GM19099 (cell line): ENCODE data around the gene CCDC102A.
A peak's percentile ranks its signal among the peaks of the same experiment; 100 is the strongest.

Experiments
- POLR2A ChIP-seq: IDR thresholded peaks from 3 replicates; pipeline ENCODE4 v1.6.1; 2011; ENCODE audit warnings: low read depth; ENCODE audit not compliant: insufficient read length; ENCODE audit errors: extremely low read depth

The CCDC102A gene

DNA sequence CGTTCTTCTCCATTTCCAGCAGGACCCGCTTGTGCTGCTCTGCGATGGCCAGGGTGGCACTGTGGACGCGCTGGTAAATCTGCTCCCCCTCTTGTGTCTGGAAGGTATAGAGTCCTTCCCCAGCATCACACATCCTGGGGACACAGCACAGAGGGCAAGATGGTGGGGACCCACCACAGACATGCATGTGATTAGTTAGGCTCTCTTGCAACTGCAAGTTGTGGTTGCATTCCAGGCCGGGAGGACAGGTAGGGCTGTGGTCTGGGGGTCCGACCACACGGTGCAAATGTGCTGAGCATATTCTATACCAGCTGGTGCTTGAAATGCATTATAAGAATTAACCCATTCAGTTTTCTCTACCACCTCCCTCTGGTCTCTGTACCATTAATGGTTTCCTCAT is 62.5 kb downstream of the CCDC102A start:
- TF ChIP-seq POLR2A, result no peak

DNA sequence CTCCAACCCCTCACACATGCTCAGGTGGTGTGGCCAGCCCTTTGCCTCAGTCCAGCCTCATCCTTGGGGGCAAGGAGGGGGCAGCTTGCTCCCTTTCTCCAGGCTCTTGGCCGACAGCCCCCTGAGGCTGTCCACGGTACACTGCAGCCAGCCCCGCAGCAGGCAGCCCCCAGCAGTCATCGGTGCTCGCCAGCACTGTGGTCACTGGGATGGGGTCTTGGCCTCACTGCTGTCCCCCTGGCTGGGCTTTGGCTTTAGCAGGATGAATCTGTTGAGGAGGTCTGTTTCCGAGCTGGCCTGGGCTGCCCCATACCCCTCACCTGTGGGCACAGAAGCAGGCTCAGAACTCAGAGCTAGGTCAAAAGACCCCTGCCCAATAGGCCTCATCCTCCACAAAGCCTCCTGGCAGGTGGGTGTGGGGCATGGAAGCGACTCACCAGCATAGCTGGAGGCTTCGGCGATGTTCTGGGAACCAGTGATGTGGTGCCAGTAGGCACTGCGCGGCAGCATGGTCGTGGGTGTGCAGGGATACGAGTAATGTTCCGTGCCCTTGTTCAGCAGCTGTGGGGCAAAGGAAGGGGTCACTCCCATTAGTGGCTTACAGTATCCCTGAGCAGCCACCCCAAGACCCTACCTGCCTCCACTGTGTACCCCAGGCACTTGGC is 63.1 kb downstream of the CCDC102A start:
- no peak for TF ChIP-seq POLR2A

DNA sequence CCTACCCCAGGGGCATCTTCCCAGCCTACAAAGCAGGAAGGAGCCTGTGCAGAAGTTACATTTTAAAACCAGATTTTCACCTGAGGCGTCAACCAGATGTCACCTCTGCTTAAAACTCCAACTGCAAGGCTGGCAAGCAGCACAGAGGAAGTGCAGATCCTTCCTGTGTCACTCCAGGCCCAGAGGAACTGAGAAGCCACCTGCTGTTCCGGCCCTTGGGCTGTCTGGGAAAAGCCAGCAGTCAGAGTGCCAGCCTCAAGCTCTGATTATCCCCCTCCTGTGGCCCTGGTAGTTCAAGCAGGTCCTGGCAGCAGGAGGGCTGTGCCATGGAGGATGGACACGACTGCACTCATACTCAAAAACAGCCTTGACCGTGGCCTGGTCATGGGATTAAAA is 63.7 kb downstream of the CCDC102A start:
- no peak for TF ChIP-seq POLR2A

DNA sequence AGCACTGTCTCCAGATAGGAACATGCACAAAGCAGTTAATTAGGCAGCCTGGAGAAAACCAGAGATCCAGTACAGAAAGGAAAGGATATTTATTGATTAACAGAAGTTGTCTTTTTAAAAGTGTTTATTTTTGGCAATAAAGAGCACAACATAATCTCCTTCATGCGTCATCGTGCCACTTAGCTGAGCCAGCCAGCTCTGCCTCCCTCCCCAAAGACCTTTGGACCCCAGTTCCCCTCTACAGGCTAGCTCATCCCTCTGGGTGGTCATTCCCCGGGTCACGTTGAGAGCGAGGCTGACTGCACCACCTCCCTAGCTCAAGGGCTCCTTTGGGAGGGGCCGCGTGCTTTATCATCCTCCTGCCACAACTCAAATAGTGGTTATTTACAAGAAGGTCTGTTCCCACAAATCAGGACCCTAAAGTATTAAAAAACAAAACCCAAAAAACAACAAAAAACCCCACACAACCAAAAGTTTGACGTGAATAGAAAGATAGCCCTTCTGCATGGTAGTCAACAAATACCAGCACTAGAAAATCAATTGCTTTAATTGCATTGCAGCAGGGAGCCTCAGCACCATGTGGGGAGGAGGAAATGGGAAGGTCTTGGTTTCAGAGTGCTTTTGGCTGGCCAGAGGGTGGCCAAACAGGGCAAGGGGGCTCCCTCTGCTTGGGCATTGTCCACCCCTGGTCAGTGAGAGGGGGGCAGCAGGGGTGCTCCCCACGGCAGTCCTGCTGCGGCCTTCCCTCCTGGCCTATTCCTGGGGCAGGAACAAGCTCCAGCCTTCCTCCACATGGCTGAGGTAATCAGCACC is 64.3 kb downstream of the CCDC102A start:
- TF ChIP-seq POLR2A, result no peak

DNA sequence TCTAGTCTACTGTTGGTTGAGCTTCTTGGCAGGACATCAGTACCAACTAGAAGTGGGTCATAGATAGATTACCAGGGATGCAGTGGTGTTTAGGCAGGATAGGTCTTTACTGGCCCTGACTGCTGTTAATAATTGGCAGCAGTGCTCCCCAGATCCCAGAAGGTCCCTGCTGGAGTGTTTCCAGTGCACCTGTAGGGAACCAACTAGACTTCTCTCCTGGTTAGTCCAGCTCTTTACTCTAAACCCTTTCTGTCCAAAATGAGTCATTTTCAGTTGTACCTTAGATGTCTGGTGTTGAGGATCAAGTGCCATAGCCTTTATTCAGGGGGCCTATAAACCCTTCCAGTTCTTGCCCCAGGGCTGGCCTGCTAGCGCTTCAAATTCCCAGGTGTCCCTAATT is 65.2 kb downstream of the CCDC102A start:
- no peak for TF ChIP-seq POLR2A

DNA sequence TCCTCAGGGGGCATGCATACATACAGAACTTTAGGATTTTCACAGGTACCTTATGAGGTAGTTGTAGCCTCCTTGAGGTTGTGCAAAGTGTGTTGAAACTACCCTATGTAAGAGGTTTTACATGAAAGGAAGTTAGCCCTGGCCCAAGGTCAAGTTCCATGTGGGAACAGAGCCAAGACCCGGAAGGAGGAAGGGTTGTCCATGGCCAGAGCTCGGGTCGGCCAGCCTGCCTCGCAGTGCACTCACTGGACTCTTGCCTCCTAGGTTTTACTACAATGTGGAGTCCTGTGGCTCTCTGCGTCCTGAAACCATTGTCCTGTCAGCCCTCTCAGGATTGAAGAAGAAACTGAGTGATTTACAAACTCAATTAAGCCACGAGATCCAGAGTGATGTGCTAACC is 65.7 kb downstream of the CCDC102A start:
- no peak for TF ChIP-seq POLR2A

DNA sequence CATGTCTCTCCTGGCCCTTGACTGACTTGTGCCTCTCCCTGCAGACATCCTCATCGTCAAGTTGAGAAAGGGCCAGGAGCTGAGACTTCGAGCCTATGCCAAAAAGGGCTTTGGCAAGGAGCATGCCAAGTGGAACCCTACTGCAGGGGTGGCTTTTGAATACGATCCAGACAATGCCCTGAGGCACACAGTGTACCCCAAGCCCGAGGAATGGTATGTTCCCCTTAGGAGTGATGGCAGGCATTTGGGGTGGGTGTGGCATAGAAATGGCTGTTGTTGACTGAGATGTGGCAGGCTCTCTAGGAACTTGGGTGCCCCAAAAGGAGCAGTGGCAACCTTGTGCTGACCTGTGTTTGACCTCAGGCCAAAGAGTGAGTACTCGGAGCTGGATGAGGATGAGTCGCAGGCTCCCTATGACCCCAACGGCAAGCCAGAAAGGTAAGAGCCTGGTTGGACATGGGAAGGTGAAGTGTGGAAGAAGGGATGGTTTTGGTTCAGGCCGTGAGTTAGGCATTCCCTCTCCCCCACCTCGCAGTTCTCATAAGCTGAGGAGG is 66.4 kb downstream of the CCDC102A start:
- TF ChIP-seq POLR2A, result no peak

DNA sequence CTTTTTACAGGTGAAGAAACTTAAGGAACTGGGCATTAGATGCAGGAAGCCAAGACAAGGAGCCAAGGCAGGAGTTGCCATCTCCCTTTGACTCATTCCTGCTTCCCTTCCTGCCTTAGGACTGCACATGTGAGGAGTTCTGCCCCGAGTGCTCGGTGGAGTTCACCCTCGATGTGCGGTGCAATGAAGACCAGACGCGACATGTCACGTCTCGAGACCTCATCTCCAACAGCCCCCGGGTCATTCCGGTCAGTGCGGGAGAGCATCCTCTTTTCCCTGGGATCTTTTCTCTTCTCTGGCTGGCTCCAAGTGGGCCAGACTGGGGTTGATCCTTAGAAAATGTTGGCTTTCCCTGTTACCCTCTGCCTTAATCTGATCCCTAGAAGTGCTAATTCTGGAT is 67.3 kb downstream of the CCDC102A start:
- TF ChIP-seq POLR2A, result no peak

DNA sequence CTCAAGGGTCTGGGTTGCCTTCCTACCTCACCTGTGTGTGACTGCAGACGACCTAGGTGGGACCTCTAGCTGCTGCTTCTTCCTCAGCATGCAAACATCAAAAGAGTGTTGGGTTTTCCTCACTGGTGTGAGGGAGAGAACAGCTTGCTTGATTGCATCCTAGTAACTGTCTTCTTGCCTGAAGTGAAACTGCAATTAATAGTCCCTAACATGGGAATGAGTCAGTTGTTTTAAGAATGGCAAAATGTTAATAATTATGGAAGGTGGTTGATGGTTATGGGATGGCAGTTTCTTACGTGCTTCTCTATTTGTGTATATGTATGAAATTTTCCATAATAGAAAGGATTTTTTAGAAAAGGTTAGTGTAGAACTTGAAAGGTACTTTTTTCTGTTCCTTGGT is 68.0 kb downstream of the CCDC102A start:
- TF ChIP-seq POLR2A, result no peak

DNA sequence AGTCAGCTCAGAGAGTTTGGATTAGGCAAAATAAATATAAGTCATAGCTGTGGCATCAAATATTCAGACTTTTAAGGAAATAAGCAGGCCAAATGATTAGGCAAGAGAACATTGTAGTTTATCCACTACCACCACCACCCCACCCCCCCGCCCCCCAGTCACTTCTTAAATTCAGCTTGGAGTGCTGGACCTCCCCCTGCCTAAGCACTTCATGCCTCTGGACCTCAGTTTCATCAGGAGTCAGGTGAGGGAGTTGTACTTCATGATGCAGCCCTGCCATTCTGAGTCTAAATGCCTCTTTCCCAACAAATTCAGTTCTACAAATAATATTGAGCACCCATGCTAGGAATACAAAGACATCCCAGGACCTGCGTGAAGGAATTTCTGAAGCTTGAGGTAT is 71.8 kb downstream of the CCDC102A start:
- TF ChIP-seq POLR2A, result no peak

DNA sequence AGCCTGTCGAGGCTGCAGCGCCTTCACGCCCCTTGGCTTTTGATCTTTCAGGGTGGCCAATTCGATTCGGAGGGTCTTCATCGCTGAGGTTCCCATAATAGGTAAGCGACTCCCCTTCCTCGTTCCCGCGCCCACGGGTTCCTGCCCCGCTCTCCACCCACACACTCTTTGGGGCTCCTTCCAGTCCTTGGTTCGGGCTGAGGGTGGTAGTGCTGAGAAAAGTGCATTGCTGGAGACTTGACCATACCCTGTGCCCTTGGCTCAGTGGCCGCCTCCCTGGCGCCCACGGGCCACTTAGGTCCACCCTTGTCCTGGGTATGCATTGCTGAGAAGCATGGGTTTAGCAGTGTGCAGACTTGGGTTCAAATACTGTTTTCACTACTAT is 73.4 kb downstream of the CCDC102A start:
- no peak for TF ChIP-seq POLR2A

DNA sequence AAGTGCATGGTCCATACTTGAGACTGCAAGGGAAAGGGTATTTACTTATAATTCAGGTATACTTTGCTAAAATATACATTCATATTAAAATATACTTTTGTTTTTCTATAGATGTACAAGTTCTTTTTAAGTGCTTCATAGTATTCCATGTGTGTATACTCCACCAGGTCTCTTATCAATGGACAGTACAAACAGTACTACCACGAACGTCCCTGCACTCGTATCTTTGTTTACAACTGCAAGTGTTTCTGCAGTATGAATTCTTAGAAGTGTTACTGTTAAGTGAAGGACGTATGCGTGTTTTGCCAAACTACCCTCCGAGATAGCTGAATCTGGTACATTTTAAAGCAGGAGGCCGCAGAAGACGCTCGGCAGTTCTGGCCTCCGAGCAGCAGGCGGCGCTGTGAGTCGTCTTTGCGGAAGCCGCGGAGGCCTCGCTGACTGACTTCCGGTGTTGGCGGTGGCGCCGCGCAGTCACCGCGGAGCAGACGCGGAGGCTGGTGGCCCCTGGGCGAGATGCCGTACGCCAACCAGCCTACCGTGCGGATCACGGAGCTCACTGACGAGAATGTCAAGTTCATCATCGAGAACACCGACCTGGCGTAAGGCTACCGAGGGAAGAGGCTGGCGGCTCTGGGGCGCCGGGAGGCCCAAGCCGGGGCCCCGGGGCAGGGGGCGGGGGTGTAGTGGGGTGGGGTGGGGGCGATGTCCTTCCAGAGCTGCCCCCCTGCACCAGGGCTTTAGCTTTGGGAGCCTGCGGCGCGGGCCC is 74.0 kb downstream of the CCDC102A start, which contains the start of gene POLR2C:
TSS of gene POLR2C (plus strand) at position 471 of the 769 bp plus-strand sequence. CDS start at position 517, 46 bp downstream.
- peak; percentile 99 for TF ChIP-seq POLR2A
